Measurements from ENCODE around the gene SRD5A1.

- TF ChIP-seq POLR2A (IDR thresholded peaks at IDR 0.05), result no peak
- no peak for TF ChIP-seq CTCF (IDR thresholded peaks at IDR 0.05)
Measured at GRCh38 chr5:6666762-6667161, 33.5 kb downstream of the SRD5A1 start.
